WTC11 (cell line): ENCODE measurements around the gene ZNF814. TPM values are rescaled to one million over a fixed set of nuclear protein-coding genes. Genes with fewer than 3 reads are reported as not detected.

Experiments used
- ATAC-seq: fragments of 200-7000 bp; cut with Tn5 transposase; 2 replicates; pipeline ENCODE4 v1.10.0; 2021; ENCODE audit warnings: mild to moderate bottlenecking, moderate library complexity
- CTCF ChIA-PET: fragments of 300-600 bp; sonication (Branson Sonifier 250); formaldehyde crosslinking; loops from one replicate; lab custom pipeline; 2021; ENCODE audit warnings: antibody characterized with exemption; lab: Charles Lee
- POLR2A ChIA-PET: fragments of 350-600 bp; sonication (Branson Sonifier 250); formaldehyde crosslinking; loops from one replicate; lab custom pipeline; 2021; ENCODE audit warnings: antibody characterized with exemption; lab: Charles Lee
- DNase-seq: peaks from one replicate; pipeline ENCODE4 v3.0.0; 2021; ENCODE audit warnings: low spot score
- H3K27ac Mint-ChIP-seq: 2 replicates; pipeline ENCODE4 v1.8.0; 2021; ENCODE audit warnings: mixed read lengths
- H3K27me3 Mint-ChIP-seq: 2 replicates; pipeline ENCODE4 v1.8.0; 2021; ENCODE audit warnings: low read depth, mild to moderate bottlenecking, moderate library complexity, mixed read lengths
- H3K36me3 Mint-ChIP-seq: 2 replicates; pipeline ENCODE4 v1.8.0; 2021; ENCODE audit warnings: mixed read lengths
- H3K4me1 Mint-ChIP-seq: 2 replicates; pipeline ENCODE4 v1.8.0; 2022; ENCODE audit warnings: mixed read lengths
- H3K4me3 Mint-ChIP-seq: 2 replicates; pipeline ENCODE4 v1.8.0; 2021; ENCODE audit warnings: mild to moderate bottlenecking, moderate library complexity, mixed read lengths
- H3K9me3 Mint-ChIP-seq: 2 replicates; pipeline ENCODE4 v1.8.0; 2021; ENCODE audit warnings: mixed read lengths
- AR ChIP-seq: fragments of 250-450 bp; sonication (Bioruptor Pico); IDR thresholded peaks from 2 replicates; pipeline ENCODE4 v1.9.0; 2021; ENCODE audit warnings: mild to moderate bottlenecking
- ATF6 ChIP-seq: sonication (generic); formaldehyde crosslinking; IDR thresholded peaks from 2 replicates; pipeline ENCODE4 v1.8.1; 2023; ENCODE audit warnings: mild to moderate bottlenecking, missing genetic modification reagents
- CREM ChIP-seq: sonication (generic); formaldehyde crosslinking; IDR thresholded peaks from 2 replicates; pipeline ENCODE4 v1.8.1; 2022; ENCODE audit warnings: mild to moderate bottlenecking, missing genetic modification reagents, moderate library complexity
- E2F4 ChIP-seq: sonication (generic); formaldehyde crosslinking; IDR thresholded peaks from 2 replicates; pipeline ENCODE4 v1.8.1; 2022; ENCODE audit warnings: low read depth, mild to moderate bottlenecking, moderate library complexity, missing genetic modification reagents, borderline replicate concordance
- E2F5 ChIP-seq: sonication (generic); formaldehyde crosslinking; IDR thresholded peaks from 2 replicates; pipeline ENCODE4 v1.8.1; 2022; ENCODE audit warnings: mild to moderate bottlenecking, moderate library complexity, missing genetic modification reagents
- FOXJ3 ChIP-seq: sonication (generic); formaldehyde crosslinking; IDR thresholded peaks from 2 replicates; pipeline ENCODE4 v1.9.0; 2021; ENCODE audit warnings: missing genetic modification reagents, mild to moderate bottlenecking, borderline replicate concordance
- FOXK1 ChIP-seq: sonication (generic); formaldehyde crosslinking; IDR thresholded peaks from 2 replicates; pipeline ENCODE4 v1.8.0; 2022; ENCODE audit warnings: mild to moderate bottlenecking, moderate library complexity, missing genetic modification reagents
- GABPB1 ChIP-seq: sonication (generic); formaldehyde crosslinking; IDR thresholded peaks from 2 replicates; pipeline ENCODE4 v1.8.1; 2023; ENCODE audit warnings: mild to moderate bottlenecking, missing genetic modification reagents
- GRHL2 ChIP-seq: fragments of 250-450 bp; sonication (Bioruptor Pico); IDR thresholded peaks from 2 replicates; pipeline ENCODE4 v1.8.0; 2022; ENCODE audit warnings: mild to moderate bottlenecking, moderate library complexity; ENCODE audit not compliant: insufficient replicate concordance, severe bottlenecking
- NR1H2 ChIP-seq: sonication (generic); formaldehyde crosslinking; IDR thresholded peaks from 2 replicates; pipeline ENCODE4 v1.9.0; 2021; ENCODE audit warnings: mild to moderate bottlenecking, moderate library complexity, missing genetic modification reagents
- PRRX2 ChIP-seq: fragments of 250-450 bp; sonication (Bioruptor Pico); IDR thresholded peaks from 2 replicates; pipeline ENCODE4 v1.8.0; 2021; ENCODE audit warnings: mild to moderate bottlenecking
- TEAD1 ChIP-seq: sonication (generic); formaldehyde crosslinking; IDR thresholded peaks from 2 replicates; pipeline ENCODE4 v1.8.0; 2022; ENCODE audit warnings: mild to moderate bottlenecking, missing genetic modification reagents
- TP53 ChIP-seq: sonication (generic); formaldehyde crosslinking; IDR thresholded peaks from 2 replicates; pipeline ENCODE4 v1.8.1; 2023; ENCODE audit warnings: mild to moderate bottlenecking, missing genetic modification reagents
- USF1 ChIP-seq: sonication (generic); formaldehyde crosslinking; IDR thresholded peaks from 2 replicates; pipeline ENCODE4 v1.8.0; 2022; ENCODE audit warnings: mild to moderate bottlenecking, missing genetic modification reagents
- ZNF425 ChIP-seq: fragments of 250-450 bp; sonication (Bioruptor Pico); conservative IDR thresholded peaks from 2 replicates; pipeline ENCODE4 v1.9.0; 2021; ENCODE audit warnings: mild to moderate bottlenecking
- ZNF512 ChIP-seq: sonication (generic); formaldehyde crosslinking; IDR thresholded peaks from 2 replicates; pipeline ENCODE4 v1.8.1; 2022; ENCODE audit warnings: missing genetic modification reagents, borderline replicate concordance
- total RNA-seq: library from RNA; stranded (reverse); gene quantifications from 3 replicates; pipeline ENCODE4 v1.2.3, GENCODE V29; 2021

Gene ZNF814
- total RNA-seq, 1 experiment from 2014 or later, result 60.7 TPM

GRCh38 chr19:57916168-57916995 is 27.5 kb upstream of the ZNF814 start, which contains the start of gene ZNF417 (continued):
- TF ChIP-seq E2F4 (peak; percentile 63; the same call in 1 of the 2 replicates), PRRX2 (CRISPR knock-in tag) (peak; percentile 89), FOXK1 (CRISPR knock-in tag) (peak; percentile 86), TEAD1 (CRISPR knock-in tag) (peak; percentile 71; the same call in 1 of the 2 replicates), GABPB1 (CRISPR knock-in tag) (peak; percentile 69), CREM (CRISPR knock-in tag) (peak; percentile 86)

GRCh38 chr19:57914531-57914930 is 25.7 kb upstream of the ZNF814 start:
- peaks cover 41% of the 10 kb centered on the region for H3K36me3 Mint-ChIP-seq
- CTCF ChIA-PET, result no interaction called here

More at GRCh38 chr19:57914531-57914930, 25.7 kb upstream of the ZNF814 start:
- peaks cover 15% of the 10 kb centered on the region for H3K4me1 Mint-ChIP-seq
- peak overlapping the region; percentile 93 for H3K4me3 Mint-ChIP-seq
- ATAC-seq, result no peak
- no peaks in the 10 kb centered on the region for H3K27me3 Mint-ChIP-seq
- H3K9me3 Mint-ChIP-seq, result no peaks in the 10 kb centered on the region
- DNase-seq, result no peak
- TF ChIP-seq NR1H2 (CRISPR knock-in tag), result no peak
- no peak for TF ChIP-seq TP53
- no peak for TF ChIP-seq GRHL2 (CRISPR knock-in tag)
- no peak for TF ChIP-seq USF1 (CRISPR knock-in tag)
- no peak for TF ChIP-seq ZNF512 (CRISPR knock-in tag)
- TF ChIP-seq E2F5 (CRISPR knock-in tag), result no peak
- no peak for TF ChIP-seq ZNF425 (CRISPR knock-in tag)
- no peak for TF ChIP-seq FOXJ3
- no peak for TF ChIP-seq ATF6 (CRISPR knock-in tag)
- no peak for TF ChIP-seq AR (CRISPR knock-in tag)
- TF ChIP-seq, all 79 proteins: peak for 0
- POLR2A ChIA-PET, result interaction anchor here (1.4 kb wide), 1 partner anchor 21 kb away, joined by 3 read pairs; the partner anchor contains the start of gene ZNF418
- no peak overlapping the region for H3K27ac Mint-ChIP-seq
